ENCODE data around the gene FCHSD2.

DNA sequence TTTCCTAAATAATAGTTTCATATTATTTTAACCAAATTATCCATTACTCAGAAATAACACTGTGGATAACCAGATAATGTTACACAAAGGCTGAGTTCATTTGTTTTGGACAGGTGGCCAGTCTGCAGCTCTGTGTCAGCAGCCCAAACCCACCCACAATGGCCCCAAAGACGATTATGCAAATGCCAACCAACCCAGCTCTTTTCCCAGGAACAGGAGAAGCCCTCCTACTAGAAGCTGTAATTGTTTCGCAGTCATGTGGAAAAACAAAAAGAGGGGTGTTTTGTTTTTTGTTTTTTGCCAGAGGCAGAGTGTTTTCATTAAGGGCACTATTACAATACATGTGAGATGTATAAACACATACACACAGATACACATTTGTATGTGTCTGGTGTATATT lies 102.1 kb downstream of the FCHSD2 start:
- TF ChIP-seq, protein P1, sequence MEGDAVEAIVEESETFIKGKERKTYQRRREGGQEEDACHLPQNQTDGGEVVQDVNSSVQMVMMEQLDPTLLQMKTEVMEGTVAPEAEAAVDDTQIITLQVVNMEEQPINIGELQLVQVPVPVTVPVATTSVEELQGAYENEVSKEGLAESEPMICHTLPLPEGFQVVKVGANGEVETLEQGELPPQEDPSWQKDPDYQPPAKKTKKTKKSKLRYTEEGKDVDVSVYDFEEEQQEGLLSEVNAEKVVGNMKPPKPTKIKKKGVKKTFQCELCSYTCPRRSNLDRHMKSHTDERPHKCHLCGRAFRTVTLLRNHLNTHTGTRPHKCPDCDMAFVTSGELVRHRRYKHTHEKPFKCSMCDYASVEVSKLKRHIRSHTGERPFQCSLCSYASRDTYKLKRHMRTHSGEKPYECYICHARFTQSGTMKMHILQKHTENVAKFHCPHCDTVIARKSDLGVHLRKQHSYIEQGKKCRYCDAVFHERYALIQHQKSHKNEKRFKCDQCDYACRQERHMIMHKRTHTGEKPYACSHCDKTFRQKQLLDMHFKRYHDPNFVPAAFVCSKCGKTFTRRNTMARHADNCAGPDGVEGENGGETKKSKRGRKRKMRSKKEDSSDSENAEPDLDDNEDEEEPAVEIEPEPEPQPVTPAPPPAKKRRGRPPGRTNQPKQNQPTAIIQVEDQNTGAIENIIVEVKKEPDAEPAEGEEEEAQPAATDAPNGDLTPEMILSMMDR (IDR thresholded peaks at IDR 0.05; ENCODE audit: borderline replicate concordance, extremely low read depth, low read length, poor library complexity, severe bottlenecking): no peak
- TF ChIP-seq EZH2 (IDR thresholded peaks at IDR 0.05; ENCODE audit: borderline replicate concordance, low read depth, low read length, severe bottlenecking): no peak

Measured in DND-41 (cell line).